ENCODE data around the gene MYBPC2.

DNA sequence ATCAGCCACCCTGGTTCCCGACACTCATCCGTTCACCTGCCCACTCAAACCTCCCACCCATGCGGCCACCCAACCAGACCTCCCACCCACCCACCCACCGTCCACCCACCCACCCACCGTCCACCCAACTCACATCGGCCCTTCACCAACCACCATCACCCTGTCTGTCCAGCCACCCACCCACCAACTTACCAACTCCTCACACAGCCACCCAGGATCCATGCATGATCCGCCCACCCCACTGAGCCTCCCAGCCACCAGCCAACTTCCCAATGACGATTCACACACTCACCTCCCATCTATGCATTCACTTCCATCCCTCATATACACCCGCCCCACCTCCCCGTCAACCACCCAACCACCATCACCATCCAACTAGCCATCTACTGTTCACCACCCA lies 74.0 kb downstream of the MYBPC2 start:
- TF ChIP-seq POLR2AphosphoS5 (IDR thresholded peaks at IDR 0.05; ENCODE audit: borderline replicate concordance, low read depth, low read length) (no peak), EZH2 (IDR thresholded peaks at IDR 0.05) (no peak), FOXP2 (optimal IDR thresholded peaks at IDR 0.05; ENCODE audit: control extremely low read depth, extremely low read length, insufficient read depth) (no peak)

Data from SK-N-MC (cell line).